ENCODE results near the gene THAP3.

Gene THAP3

DNA sequence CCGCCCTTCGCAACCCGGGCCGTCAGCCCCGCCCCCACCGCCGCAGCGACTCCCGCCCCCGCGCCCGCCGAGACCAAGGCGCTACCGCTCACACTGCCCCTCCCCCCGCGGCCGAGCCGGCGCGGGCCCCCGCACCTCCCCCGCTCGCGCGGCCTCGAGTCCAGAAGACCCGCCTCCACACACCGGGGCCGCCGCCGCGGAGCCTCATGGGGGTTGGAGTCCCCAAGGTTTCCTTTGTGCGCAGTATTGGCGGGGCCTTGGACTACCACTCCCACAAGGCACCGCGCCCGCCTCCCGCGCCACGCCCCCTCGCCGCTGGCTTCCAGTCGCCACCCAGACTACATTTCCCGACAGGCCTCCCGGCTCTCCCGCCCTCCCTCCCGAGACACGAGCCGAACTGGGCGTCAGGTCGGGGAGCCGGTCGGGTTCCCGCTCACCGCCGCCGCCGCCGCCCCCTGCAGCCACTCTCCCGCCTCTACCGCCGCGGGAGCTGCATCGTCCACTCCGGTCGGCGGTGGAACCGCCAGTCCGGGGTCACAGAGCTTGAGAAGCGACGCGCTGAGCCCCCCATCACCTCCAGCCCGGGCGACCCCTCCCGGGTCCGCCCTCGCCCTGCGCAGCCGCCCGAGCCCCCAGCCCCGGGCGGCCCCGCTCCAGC is 11.2 kb upstream of the THAP3 start, which contains the start of gene PHF13:
Gene PHF13, plus strand, starts transcription at position 371 of the 658 bp plus-strand sequence. CDS start 336 bp downstream, outside the sequence.
- peak; percentile 100 for DNase-seq

DNA sequence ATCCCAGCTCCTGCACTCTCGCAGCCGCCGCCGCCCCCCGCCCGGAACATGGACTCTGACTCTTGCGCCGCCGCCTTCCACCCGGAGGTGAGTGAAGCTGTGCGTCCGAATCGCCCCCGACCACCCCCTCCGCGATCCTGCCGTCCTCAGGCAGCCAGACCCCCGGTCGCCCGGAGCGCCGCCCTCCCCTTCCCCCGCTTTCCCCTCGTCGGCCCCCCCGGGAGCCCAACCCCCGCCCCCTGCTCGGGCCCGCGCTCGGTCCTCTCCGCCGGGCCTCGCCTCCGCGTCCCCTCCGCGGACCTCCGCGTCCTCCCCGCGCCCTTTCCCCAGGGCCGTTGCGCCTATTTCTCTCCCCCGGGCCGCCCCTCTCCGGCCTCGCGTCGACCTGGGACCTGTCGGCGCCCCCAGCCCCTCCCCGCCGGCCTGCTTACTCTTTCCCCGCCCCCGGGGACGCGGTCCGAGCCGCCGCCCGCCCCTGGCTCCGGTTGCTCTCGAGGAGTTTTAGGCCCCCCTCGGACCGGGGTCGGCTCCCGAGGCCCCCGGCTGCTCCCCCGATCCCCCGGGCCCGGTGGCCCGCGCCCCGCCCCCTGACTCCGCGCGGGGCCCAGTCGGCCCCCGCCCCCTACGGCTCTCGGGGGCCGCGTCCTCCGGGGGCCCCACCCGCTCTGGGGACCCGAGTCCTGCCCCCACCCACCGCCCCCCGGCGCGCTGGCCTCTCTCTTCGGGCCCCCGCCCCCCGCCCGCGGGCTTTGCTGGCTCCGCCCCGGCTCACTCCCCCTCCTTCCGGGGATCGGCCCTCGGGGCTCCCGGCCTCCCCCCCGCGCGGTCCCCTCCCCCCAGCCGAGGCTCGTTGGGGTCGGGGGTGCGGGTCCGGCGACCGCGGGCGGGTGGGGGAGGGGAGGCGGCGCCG is 10.4 kb upstream of the THAP3 start:
- DNase-seq, result peak; percentile 55

DNA sequence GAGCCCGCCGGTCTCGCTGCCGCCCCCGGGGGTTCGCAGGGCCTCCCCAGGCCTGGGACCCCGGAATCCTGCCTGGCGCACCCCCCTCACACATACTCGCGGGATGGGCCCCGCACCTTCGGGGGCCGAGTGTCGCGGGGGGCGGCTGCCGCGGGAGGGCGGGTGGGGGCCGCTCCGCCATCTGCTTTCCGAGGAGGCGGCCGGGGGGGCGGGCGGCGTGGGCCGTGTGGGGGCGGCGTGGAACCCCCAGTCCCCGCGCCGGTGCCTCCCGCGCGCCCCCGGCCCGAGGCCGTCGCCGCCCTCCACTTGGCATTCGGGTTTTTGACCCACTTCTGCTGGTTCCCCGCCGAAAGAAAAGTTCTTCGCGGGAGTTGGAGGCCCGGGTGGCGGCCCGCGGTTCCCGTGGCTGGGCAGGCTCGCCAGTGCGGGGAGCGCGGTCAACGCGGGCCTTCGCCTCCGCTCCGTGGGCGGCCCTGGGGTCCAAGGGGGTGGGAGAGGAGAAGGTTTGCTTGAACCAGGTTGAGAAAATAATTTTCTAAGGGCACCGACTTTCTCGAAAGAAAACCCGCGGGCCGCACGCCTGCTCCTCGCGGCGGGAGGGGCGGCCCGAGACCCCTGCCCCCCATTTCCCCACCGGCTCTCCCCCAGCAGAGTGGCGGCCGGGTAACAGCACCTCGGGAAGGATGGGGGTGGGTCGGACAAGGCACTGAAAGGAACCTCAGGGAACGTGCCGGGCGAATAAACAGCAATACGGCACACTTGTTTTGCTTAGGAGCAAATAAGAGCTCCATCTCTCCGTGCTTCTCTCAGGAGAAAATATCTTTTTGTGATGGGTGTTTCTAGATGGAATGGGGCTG is 9.5 kb upstream of the THAP3 start:
- DNase-seq, result no peak

DNA sequence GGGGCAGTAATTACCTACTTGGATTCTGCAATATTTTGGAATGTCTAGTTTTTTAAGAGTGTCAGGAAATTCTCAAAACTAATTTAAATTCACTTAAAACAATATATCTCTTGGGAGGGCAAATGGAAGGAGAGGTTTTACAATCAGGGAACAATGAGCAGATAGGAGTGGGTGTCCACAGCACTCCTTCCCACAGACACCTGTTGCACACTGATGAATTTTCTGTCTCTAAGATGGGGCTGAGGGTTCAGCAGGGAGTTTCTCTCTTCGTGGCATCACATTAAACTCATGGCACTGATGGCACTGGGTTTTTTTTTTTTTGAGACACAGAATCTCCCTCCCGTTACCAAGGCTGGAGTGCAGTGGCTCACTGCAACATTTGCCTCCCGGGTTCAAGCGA is 5.6 kb upstream of the THAP3 start:
- DNase-seq, result no peak

DNA sequence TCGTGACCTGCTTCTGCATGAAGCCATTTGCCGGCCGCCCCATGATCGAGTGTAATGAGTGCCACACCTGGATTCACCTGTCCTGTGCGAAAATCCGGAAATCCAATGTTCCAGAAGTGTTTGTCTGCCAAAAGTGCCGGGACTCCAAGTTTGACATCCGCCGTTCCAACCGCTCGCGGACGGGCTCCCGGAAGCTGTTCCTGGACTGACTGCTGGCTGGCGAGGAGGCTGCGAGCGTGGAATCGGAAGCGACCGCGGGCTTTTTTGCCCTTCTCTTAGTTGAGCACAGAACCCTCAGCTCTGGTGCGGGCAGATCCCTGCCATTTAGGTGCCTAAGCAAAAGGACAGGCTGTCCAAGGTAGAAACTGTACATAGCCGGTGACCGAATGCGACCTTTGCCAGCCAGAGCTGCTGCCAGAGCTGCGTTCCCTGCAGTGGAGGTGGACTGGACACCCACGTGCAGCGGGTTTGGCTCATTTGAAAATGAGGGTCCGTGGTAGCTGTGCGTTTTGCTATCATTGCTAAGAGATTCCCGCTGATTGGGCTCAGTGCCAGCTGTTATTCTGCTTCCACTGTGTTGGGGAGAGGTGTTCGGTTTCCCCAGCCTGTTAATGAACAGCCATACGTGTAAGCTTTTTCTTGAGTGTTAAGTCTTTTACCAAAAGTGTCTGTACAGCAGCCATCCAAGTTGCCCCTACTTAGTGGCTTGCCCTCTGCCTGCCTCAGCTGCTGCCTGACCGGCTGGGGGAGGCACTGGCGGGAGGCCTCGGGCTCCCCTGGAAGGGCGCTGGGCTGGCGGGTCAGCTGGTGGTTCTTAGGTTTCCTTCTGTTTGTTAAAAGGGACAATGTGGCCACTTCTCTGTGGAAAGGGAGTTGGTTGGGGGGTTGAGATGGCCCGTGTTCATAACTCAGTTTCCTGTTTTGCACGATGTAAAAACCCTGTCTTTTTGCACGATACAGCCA is 3.0 kb upstream of the THAP3 start:
- DNase-seq, result no peak

DNA sequence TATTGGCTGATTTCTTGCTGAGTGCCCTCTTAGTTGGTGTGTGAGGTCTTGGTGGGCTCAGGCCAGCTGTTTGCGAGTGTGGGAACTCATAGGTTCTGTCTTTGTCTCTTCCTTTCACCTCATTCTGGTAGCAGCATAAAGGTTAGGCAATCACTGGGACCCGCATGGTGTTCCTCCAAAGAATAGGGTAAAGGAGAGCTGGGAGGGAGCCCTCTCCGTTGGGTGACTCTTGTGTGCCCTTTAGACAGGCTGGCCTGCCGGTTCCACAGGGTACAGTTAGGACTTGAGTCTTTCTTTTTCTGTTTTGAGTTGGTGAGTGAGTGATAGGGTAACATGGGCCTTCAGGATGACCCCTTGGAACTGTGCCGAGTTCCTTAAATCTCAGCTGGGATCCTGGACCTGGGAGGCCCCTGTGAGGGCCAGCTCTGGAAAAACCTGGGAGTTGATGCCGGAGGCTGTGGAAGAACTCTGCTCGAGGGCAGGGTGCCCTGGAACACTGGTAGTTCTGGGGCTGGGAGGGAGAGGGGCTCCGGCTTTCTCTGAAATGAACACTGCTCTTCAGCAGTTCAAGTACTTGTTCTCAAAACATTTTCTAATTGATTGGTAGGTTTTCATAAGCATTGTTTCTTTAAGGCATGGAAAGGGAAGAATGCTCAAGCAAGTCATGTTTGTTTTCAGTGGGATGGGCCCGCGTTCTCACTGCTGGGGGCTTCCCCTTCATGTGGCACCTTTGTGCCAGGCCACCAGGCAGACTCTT is 2.1 kb upstream of the THAP3 start:
- DNase-seq, result no peak

DNA sequence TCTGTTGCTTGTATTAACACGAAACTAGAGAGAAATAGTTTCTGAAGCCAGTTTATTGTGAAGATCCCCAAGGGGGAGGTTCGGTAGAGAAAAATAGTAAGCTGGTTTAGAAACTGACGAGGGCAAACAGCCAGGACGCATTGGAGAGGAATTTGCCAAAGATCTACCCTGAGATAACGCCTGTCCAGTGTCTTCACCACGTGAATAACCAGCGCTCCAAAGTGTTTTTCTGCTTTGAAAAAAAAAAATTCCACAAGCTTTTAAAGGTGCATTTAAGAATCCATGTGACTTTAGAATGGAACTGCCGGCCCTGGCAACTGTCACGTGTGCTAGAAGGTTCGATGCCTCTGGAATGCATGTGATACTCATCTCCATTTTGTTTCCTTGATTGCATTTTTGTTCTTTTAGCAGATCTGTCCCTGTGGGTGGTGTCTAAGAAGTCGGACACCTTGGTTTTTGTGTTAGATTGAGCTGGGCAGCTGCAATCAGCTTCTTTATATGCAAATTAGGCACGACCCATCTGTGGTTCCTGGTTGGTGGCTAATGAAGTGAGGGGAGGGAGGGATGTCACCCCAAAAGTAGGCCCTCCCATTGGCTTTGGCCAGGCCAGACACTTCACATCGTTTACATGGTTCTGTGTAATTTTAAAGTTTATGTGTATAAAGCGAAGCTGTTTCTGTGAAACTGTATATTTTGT is 1.3 kb upstream of the THAP3 start:
- no peak for DNase-seq

DNA sequence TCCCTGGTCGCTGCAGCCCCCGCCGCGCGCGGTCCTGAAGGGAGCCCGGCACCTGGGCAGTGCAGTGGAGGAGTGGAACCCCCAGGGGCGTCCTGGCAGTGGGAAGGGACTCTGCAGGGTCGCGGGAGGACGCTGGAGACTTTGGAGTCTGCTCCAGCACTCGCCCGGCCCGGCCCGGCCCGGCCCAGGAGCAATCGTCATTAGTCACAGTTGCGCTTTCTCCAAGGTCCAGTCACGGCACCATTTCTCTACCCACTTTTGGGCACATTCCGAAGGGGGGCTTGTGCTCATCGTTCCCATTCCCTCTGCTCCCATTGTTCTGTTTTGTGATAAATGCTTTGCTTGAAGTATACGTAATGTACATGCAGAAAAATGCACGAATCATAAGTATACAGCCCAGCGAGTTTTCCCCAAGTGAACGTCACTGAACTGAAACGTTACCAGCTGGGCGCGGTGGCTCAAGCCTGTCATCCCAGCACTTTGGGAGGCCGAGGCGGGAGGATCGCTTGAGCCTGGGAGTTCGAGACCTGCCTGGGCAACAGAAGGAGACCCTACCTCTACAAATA is 999 bp downstream of the THAP3 start:
- peak; percentile 76 for DNase-seq

DNA sequence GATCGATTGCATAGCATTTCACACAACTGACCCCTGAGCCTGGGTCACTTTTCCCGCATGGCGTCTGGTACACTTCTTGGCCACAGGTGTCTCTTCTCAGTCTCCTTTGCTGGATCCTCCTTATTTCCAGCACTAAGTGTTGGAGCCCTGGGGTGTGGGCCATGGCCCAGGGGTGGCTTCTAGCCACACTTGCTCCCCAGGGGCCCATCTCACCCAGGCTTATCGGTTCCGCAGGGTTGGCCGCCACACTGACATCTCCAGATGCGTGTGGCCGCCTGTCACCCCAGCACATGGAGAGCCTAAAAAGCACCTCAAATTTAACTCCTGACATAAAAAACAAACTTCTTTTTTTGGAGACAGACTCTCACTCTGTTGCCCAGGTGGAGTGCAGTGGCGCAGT is 2.4 kb downstream of the THAP3 start:
- DNase-seq, result no peak

DNA sequence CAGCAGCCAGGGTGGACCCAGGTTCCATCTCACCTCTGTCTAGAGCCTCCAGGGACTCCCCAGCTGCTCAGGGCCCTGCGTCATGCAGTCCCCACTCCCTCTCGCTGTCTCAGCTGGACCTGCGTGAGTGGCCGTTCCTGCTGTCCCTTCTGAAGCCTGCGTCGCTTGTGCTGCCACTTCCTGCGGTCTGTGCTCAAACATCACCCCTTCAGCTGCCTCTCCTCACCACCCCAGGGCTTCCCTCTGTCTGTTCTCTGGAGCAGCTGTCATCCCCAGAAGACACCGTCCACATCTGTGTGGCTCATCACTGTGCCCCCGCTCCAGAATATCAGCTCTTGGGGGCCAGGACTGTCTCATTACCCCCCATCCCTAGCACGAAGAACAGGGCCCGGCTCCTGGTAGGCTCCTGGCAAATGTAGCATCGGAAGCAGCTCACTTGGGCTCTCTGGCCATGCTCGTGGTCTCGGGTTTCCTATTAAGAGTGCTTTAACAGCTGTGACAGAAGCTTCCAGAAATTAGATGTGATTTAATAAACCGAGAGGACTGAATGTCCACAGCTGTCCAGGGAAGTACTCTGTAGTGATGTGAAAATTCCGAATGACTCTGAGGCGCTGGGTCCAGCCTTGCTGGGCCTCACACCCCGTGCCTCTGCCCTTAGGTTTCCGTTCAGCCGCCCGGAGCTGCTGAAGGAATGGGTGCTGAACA is 3.3 kb downstream of the THAP3 start:
- DNase-seq, result no peak

DNA sequence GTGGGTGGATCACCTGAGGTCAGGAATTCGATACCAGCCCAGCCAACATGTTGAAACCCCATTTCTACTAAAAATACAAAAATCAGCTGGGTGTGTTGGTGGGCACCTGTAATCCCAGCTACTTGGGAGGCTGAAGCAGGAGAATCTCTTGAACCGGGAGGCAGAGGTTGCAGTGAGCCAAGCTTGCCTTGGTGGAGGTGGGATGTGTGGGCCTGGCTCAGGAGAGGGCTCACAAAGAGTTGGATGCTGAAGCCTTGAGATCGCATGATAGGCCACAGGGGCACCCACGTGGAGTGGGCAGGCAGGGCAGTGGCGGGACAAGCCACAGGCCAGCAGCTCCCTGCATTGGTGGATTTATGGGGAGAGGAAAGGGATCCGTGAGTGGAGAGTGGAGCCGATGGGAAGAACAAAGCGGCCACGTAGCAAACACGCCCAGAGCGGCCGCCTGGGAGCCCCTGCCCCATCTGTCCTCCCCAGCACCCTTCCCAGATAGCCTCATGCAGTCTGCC is 4.4 kb downstream of the THAP3 start:
- no peak for DNase-seq

DNA sequence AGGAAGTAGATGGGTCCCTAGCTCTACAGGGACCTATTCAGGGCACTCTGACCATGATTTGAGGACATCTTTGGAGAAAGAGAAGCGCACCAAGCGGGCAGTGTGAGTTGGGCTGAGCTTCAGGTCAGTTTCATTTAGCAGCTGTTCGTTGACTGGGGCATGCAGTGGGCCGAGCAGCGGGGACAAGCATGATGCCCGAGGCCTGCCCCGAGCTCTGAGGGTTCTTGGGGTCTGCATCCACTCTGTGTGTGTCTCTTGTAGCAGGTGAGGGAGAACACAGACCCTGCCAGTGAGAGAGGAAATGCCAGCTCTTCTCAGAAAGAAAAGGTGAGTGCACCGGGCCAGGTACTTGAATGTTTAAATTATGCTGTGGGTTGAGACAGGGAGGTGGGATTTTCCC is 5.4 kb downstream of the THAP3 start:
- DNase-seq, result no peak

DNA sequence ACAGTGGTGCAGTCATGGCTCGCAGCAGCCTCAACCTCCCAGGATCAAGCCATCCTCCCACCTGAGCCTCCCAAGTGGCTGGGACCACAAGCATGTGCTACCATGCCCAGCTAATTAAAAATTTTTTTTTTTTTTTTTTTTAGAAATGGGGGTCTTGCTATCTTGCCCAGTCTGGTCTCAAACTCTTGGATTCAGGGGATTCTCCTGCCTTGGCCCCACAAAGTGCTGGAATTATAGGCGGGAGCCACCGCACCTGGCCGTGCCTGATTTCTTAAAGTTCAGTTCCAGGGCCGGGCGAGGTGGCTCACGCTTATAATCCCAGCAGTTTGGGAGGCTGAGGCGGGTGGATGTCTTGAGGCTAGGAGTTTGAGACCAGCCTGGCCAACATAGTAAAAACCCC is 6.4 kb downstream of the THAP3 start:
- no peak for DNase-seq

DNA sequence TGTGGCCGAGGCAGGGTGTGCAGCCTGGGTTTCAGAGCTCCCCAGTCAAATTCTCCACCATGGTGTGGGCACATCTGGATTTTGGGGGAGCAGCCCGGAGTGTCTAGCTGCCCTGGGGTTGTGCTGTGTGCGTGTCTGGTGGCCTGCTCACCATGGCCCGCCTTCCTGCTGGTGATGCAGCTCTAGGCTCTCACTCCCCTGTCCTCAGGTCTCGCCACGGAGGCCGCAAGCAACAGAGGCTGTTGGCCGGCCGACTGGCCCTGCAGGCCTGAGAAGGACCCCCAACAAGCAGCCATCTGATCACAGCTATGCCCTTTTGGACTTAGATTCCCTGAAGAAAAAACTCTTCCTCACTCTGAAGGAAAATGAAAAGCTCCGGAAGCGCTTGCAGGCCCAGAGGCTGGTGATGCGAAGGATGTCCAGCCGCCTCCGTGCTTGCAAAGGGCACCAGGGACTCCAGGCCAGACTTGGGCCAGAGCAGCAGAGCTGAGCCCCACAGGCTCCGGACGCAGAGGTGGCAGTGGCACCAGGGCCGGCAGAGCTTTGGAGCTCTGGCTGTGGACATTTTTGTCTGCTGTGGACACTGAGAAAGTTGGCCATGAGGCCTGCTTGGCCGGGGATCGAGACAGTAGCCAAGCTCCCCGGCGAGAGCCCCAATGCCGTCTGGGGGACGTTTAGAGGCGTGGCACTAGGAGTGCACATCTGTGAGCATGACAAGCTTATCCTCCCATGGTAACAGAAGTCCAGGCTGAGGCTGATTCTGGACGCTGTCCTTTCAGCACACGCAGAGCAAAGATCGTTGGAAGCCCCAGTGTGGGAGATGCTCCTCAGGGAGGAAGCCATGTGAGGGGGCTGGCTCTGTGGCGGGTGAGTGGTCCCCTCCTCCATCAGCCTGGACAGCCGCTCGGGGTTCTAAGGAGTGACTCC is 8.2 kb downstream of the THAP3 start:
- no peak for DNase-seq

DNA sequence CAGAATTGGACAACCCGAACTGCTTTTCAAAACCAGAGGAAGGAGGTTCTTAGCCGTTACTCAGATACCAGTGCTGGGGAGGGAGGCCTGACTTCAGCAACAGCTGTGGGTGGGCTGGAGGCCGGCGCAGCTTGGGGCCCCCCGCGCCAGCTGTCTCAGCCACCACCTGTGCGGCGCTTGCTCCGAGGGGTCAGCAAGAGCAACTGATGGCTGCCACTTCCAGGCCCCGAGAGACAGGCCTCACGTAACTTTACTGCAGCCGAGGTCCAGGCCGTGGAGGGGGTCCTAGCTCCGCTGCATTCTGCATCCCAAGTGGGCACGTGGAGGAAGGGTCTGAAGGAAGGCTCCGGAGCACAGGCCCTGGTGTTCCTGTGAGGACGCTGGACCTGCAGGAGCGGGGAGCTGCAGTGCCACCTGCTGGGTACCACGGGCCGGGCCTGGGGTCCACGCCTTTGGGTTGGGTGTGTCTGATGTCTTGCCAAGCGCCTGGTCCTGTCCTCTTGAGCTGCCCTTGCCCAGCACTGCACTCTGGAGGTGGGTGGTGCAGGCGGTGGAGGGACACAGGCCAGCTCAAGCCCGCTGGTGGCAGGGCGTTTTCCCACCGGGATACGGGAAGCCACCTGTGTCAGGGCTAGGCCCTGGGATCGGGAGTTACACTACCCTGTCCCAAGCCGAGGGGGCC is 9.8 kb downstream of the THAP3 start:
- DNase-seq, result peak; percentile 30

DNA sequence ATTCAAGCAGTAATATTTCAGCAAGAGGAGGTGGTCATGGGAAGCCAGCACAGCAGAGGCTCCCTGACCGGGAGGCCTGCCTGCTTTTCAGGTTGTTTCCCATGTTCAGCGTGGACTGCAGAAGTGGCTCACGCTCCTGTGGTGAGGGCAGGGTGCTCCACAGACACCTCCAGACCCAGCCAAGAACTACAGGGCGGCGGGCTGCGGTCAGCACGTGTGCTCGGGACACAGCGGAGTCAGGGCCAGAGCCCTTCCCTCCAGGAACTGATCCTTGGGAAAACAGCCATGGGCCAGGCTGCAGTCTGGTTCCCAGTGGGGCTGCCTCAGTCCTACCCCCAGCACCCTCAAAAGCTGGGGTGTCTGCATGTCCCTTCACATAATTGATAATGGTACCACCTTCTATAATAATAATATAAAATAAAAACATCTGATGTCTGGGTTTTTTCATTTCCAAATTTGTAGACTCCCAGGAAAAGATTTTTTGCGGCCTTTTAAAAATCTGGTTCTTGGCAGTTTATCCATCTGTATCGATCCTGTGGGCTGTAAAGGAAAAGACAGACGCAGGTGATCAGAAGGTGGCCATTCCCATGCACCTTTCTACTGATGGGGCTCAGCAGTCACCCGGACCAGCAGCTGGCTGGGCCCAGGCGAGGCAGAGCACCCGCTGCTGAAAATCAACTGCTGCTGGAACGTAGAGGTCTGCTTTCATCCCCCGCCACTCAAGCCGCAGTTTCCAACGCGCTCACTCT is 10.7 kb downstream of the THAP3 start:
- DNase-seq, result no peak

Data from fibroblast of skin of right biceps (primary cell).